ENCODE results near the gene EFCAB6.

DNA sequence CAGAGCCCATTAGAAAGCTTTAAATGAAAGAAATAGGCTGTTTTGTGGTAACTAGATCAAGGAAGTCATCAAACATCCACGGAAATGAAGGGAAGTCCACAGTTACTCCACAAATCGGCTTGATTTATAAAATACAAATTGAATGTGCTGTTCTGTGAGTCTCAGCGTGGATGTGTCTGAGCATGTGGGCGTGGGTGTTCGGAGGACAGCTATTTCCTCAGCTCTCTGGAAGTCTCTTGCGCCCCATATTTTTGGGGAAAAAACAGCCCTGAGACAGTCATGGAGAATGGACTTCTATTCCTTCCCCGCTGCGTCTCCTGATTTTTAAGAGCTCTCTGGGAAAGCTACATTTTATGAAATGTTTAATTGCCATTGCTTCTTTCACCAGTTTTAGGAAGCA is 144.4 kb downstream of the EFCAB6 start:
- TF ChIP-seq ISL1 (CRISPR knock-in tag; IDR thresholded peaks at IDR 0.05) (no peak), ZFP3 (CRISPR knock-in tag; IDR thresholded peaks at IDR 0.05) (no peak), PPARA (CRISPR knock-in tag; IDR thresholded peaks at IDR 0.05; ENCODE audit: borderline replicate concordance) (no peak), ZC3H10 (CRISPR knock-in tag; IDR thresholded peaks at IDR 0.05) (no peak), ARNTL (CRISPR knock-in tag; IDR thresholded peaks at IDR 0.05; ENCODE audit: borderline replicate concordance, low read depth) (no peak), TCF4 (CRISPR knock-in tag; IDR thresholded peaks at IDR 0.05; ENCODE audit: borderline replicate concordance) (no peak), SNAI2 (CRISPR knock-in tag; IDR thresholded peaks at IDR 0.05) (no peak), RARB (CRISPR knock-in tag; IDR thresholded peaks at IDR 0.05) (no peak), TOX (CRISPR knock-in tag; IDR thresholded peaks at IDR 0.05; ENCODE audit: borderline replicate concordance) (no peak)
- TF ChIP-seq, protein P1, sequence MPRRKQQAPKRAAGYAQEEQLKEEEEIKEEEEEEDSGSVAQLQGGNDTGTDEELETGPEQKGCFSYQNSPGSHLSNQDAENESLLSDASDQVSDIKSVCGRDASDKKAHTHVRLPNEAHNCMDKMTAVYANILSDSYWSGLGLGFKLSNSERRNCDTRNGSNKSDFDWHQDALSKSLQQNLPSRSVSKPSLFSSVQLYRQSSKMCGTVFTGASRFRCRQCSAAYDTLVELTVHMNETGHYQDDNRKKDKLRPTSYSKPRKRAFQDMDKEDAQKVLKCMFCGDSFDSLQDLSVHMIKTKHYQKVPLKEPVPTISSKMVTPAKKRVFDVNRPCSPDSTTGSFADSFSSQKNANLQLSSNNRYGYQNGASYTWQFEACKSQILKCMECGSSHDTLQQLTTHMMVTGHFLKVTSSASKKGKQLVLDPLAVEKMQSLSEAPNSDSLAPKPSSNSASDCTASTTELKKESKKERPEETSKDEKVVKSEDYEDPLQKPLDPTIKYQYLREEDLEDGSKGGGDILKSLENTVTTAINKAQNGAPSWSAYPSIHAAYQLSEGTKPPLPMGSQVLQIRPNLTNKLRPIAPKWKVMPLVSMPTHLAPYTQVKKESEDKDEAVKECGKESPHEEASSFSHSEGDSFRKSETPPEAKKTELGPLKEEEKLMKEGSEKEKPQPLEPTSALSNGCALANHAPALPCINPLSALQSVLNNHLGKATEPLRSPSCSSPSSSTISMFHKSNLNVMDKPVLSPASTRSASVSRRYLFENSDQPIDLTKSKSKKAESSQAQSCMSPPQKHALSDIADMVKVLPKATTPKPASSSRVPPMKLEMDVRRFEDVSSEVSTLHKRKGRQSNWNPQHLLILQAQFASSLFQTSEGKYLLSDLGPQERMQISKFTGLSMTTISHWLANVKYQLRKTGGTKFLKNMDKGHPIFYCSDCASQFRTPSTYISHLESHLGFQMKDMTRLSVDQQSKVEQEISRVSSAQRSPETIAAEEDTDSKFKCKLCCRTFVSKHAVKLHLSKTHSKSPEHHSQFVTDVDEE (CRISPR knock-in tag; IDR thresholded peaks at IDR 0.05): no peak
- TF ChIP-seq, protein P2, sequence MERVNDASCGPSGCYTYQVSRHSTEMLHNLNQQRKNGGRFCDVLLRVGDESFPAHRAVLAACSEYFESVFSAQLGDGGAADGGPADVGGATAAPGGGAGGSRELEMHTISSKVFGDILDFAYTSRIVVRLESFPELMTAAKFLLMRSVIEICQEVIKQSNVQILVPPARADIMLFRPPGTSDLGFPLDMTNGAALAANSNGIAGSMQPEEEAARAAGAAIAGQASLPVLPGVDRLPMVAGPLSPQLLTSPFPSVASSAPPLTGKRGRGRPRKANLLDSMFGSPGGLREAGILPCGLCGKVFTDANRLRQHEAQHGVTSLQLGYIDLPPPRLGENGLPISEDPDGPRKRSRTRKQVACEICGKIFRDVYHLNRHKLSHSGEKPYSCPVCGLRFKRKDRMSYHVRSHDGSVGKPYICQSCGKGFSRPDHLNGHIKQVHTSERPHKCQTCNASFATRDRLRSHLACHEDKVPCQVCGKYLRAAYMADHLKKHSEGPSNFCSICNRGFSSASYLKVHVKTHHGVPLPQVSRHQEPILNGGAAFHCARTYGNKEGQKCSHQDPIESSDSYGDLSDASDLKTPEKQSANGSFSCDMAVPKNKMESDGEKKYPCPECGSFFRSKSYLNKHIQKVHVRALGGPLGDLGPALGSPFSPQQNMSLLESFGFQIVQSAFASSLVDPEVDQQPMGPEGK (CRISPR knock-in tag; IDR thresholded peaks at IDR 0.05; ENCODE audit: borderline replicate concordance): no peak

All from SK-N-SH treated with all-trans-retinoic acid at 6 μM for 48 hours (cell line).